GM18511 (cell line): Measurements from ENCODE around the gene FAM210A.

ENCODE experiments used
- ATAC-seq: cut with Tn5 transposase; IDR thresholded peaks from one replicate; pipeline ENCODE4 v1.9.1; 2021; ENCODE audit warnings: mild to moderate bottlenecking, moderate library complexity; ENCODE audit not compliant: unreplicated experiment

FAM210A gene

GRCh38 chr18:13624563-13625237 is 101.7 kb downstream of the FAM210A start:
- ATAC-seq = no peak

- no peak for ATAC-seq
These were observed 102.5 kb downstream of the FAM210A start for GRCh38 chr18:13623871-13624270.

GRCh38 chr18:13623348-13623747 is 103.0 kb downstream of the FAM210A start:
- ATAC-seq = no peak

- no peak for ATAC-seq
These were observed 103.6 kb downstream of the FAM210A start for GRCh38 chr18:13622751-13623150.

GRCh38 chr18:13621886-13622619 is 104.3 kb downstream of the FAM210A start:
- ATAC-seq = no peak

- ATAC-seq = no peak
These were observed 104.9 kb downstream of the FAM210A start for GRCh38 chr18:13621446-13621849.

- ATAC-seq = no peak
These were observed 105.4 kb downstream of the FAM210A start for GRCh38 chr18:13620818-13621445.

GRCh38 chr18:13620206-13620672 is 106.1 kb downstream of the FAM210A start:
- ATAC-seq = no peak

GRCh38 chr18:13619505-13620205 is 106.7 kb downstream of the FAM210A start:
- ATAC-seq = no peak

- no peak for ATAC-seq
These were observed 107.5 kb downstream of the FAM210A start for GRCh38 chr18:13618760-13619438.

- no peak for ATAC-seq
These were observed 108.4 kb downstream of the FAM210A start for GRCh38 chr18:13617826-13618515.

GRCh38 chr18:13616525-13617035 is 109.8 kb downstream of the FAM210A start:
- no peak for ATAC-seq

GRCh38 chr18:13616041-13616440 is 110.3 kb downstream of the FAM210A start:
- ATAC-seq = no peak

- ATAC-seq = no peak
These were observed 110.9 kb downstream of the FAM210A start for GRCh38 chr18:13615432-13615861.

GRCh38 chr18:13614641-13615288 is 111.6 kb downstream of the FAM210A start:
- ATAC-seq = no peak

GRCh38 chr18:13613591-13614501 is 112.5 kb downstream of the FAM210A start:
- ATAC-seq = peak; percentile 29
